Spleen (tissue), 7 donors: ENCODE results near the gene DOCK1.

ENCODE experiments used
- CTCF ChIP-seq, 11 experiments: fragments of 200-600 bp in 7 of 11; fragments of 450-650 bp in 4 of 11; sonication (generic) in 4 of 11; IDR thresholded peaks in 8 of 11; conservative IDR thresholded peaks in 3 of 11; 1 replicate in 7 of 11; 2 replicates in 4 of 11; pipeline versions ENCODE4 v1.4.0 to v1.8.0; 2016 to 2021; ENCODE audit warnings: antibody characterized with exemption in 11 of 11, inconsistent platforms in 4 of 11, mild to moderate bottlenecking in 1 of 11
- POLR2AphosphoS5 ChIP-seq, 3 donors: sonication (generic); formaldehyde crosslinking; IDR thresholded peaks; one replicate each; pipeline ENCODE4 v1.5.1; 2017; ENCODE audit warnings: antibody characterized with exemption in 3 of 3
- donor health status: DM: no; HTN: no; CAD: no; lungs with moderate emphysema.
- donor health status: DM: no; HTN: no; CAD: no.
- donor health status: DM: no; HTN: no; CAD: no.

GRCh38 chr10:127216274-127216673, 311.0 kb downstream of the DOCK1 start:
- no peak for TF ChIP-seq CTCF (IDR thresholded peaks at IDR 0.05 in 8 of 11, conservative IDR thresholded peaks at IDR 0.05 in 3 of 11)
- TF ChIP-seq POLR2AphosphoS5 (IDR thresholded peaks at IDR 0.05) = no peak
